Measurements from ENCODE around the gene RNF169. TPM values are rescaled to one million over a fixed set of nuclear protein-coding genes. Genes with fewer than 3 reads are reported as not detected.

Gene RNF169
- total and polyA plus RNA-seq, 9 of the 15 experiments (the other 6 are each of a cell fraction or from before 2014, with no cell fraction given): 0.68 to 18.1 (median 10.1) TPM

DNA sequence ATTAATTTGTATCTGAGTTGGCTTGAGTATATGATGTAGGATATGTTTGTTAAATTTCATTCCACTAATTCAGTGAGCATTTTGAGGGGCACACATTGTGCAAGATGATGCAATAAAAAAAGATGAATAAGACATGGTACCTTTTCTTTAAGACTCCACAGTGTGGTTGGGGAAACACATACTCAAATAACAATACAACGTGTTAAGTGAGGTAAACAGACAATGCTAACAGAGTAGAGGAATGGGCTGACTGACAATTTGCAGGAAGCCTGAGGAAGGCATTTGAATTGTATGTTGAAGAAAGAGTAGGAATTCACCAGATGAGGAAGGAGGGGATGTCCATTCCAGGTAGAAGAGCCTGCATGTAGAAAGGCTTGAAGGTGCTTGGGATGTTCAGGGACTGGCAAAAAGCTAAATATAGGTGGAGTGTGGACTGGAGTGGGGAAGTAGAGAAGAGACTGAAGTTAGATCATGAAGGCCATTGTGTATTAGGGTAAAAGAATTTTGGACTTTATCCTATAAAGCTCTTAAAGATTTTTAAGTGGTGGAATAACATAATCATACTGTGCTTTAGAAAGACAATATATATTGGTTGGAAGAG, 6.8 kb downstream of the RNF169 start (continued):
- TF ChIP-seq, protein P1, sequence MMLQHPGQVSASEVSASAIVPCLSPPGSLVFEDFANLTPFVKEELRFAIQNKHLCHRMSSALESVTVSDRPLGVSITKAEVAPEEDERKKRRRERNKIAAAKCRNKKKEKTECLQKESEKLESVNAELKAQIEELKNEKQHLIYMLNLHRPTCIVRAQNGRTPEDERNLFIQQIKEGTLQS (IDR thresholded peaks at IDR 0.05): peak; percentile 75
- TF ChIP-seq, protein P1 (CRISPR knock-in tag; conservative IDR thresholded peaks at IDR 0.05): no peak
- TF ChIP-seq, protein P2, sequence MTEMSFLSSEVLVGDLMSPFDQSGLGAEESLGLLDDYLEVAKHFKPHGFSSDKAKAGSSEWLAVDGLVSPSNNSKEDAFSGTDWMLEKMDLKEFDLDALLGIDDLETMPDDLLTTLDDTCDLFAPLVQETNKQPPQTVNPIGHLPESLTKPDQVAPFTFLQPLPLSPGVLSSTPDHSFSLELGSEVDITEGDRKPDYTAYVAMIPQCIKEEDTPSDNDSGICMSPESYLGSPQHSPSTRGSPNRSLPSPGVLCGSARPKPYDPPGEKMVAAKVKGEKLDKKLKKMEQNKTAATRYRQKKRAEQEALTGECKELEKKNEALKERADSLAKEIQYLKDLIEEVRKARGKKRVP (CRISPR knock-in tag; IDR thresholded peaks at IDR 0.05): 0 out of 2 replicates have a peak, but pooled peaks have one; percentile 34

DNA sequence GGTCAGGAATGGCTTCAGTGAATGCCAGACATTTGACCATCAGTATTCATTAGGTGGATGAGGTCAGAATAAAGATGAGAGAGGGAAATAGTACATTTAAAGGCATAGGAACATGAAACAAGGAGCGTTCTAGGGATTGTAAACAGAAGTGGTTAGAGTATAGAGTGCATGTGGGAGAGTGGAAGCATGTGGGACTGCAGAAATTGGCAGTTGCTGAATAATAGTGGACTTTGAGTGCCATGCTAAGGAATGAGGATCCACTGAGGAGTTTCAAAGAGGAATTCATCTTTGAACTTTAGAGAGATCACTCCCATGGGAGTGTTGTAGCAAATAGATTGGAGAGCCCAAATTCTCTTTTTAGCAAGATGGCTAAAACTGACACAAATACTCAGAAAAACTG, 7.9 kb downstream of the RNF169 start:
- Histone ChIP-seq H3K9me3 (replicated peaks; ENCODE audit: control insufficient read depth, insufficient read depth, low read depth, low read length) (no peaks in the 10 kb centered on the region), H3K4me1 (replicated peaks in 1 of 2; ENCODE audit: control insufficient read depth in 2 of 2, insufficient read depth in 2 of 2, low read length in 2 of 2) (peaks cover 0 to 2% of the 10 kb centered on the region in 2 experiments; a peak in 1 of 5 replicates), H3K79me2 (ENCODE audit: control insufficient read depth, insufficient read depth, low read length) (peaks cover 49% of the 10 kb centered on the region), H2AFZ (ENCODE audit: low read depth, low read length) (no peak overlapping the region), H3K9ac (ENCODE audit: insufficient read depth in 1 of 2, low read depth in 2 of 2, low read length in 2 of 2) (no peak overlapping the region), H3K4me3 (no peak overlapping the region), H3K9me1 (ENCODE audit: control insufficient read depth, insufficient read depth, low read length) (no peaks in the 10 kb centered on the region), H3K27ac (ENCODE audit: extremely low read depth, low read depth, low read length) (no peak overlapping the region), H4K20me1 (replicated peaks; ENCODE audit: control insufficient read depth, insufficient read depth, low read length) (no peaks in the 10 kb centered on the region), H3K4me2 (ENCODE audit: insufficient read depth, low read length) (no peak overlapping the region), H3K27me3 (ENCODE audit: control insufficient read depth in 2 of 2, insufficient read depth in 2 of 2, low read length in 2 of 2) (no peaks in the 10 kb centered on the region), H3K36me3 (ENCODE audit: control insufficient read depth, insufficient read depth, low read length) (peaks cover 6% of the 10 kb centered on the region; the same call in 1 of the 3 replicates)
- no peak for FAIRE-seq
- WGBS (ENCODE audit: insufficient coverage, low coverage, missing lambda C conversion rate): 70% methylated on average over 1 of the region's 1 CpG
- no TSS peak for BruUV-seq (replicated peaks)
- no peak for DNase-seq (ENCODE audit: extremely low read depth in 1 of 4, low spot score in 3 of 4)
- ChIA-PET CTCF (ENCODE audit: low intra/inter-chr PET ratio) (no interaction called here), POLR2A (no interaction called here)
- no peak for ATAC-seq
- in situ Hi-C loops (cut with MboI): no loop called here
- intact Hi-C loops (cut with micrococcal nuclease): no loop called here
- TF ChIP-seq, protein P3, sequence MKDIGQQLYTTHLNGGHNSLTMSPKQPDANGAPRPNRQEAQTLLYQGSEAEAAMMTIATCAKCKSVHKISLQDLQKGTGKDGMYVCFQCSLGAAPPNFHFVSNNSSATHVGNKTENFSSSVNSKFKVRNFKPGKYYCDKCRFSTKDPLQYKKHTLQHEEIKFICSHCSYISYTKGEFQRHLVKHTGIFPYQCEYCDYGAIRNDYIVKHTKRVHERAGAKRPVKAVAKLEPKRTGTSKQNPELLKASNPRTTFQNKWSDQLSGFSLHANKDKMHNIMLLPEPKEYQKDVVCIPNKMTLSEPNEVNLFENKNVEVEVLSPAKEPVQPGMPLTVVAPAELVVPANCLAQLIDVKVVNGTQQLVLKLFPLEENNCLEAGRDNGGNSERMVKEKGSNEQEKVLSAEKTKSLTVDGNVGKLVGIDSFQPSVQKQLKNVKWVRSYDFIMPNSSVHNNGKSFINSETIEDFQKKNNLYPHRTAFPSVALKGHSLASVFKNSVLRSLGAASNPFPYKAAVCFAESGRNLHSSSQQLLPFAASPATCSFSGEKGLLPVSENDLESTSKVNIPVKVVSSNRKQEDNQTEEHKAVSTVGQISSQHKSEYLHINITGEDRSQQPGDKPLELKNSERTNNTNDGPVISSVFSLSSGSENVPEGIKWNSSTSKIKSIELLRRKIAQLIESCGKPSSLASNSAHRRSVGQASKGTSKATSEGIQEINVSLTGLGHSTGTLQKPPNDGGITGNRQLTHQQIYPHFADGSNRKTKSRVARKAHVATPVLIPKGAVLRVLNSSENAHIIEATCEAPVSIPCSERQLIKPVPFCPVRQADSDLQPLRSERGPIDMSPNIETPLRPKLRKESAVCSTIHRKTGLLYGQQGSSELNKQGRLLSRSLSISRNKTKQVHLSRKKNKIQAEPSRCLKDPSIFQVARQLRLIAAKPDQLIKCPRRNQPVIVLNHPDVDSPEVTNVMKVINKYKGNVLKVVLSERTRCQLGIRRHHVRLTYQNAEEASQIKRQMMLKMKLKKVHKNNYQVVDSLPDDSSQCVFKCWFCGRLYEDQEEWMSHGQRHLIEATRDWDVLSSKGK (CRISPR knock-in tag; IDR thresholded peaks at IDR 0.05): no peak
- TF ChIP-seq ESRRB (CRISPR knock-in tag; IDR thresholded peaks at IDR 0.05; ENCODE audit: borderline replicate concordance) (no peak), FOS (IDR thresholded peaks at IDR 0.05; ENCODE audit: extremely low read depth, insufficient read length) (no peak), ZNF217 (CRISPR knock-in tag; IDR thresholded peaks at IDR 0.05) (no peak), TAF15 (IDR thresholded peaks at IDR 0.05; ENCODE audit: low read depth, low read length) (no peak), HMG20B (CRISPR knock-in tag; IDR thresholded peaks at IDR 0.05) (no peak), BACH1 (tag; IDR thresholded peaks at IDR 0.05) (no peak), HDAC1 (IDR thresholded peaks at IDR 0.05) (no peak), POLR2H (tag; IDR thresholded peaks at IDR 0.05; ENCODE audit: low read depth) (no peak), SETDB1 (IDR thresholded peaks at IDR 0.05; ENCODE audit: low read length) (no peak)

Data from K562 (cell line).